Measurements from ENCODE around the gene AMFR.

AMFR gene

GRCh38 chr16:56314244-56314850 is 111.0 kb downstream of the AMFR start:
- in situ Hi-C loops (cut with MboI; ENCODE audit: low sequenced_read_pairs): no loop called here

- in situ Hi-C loops (cut with MboI; ENCODE audit: low sequenced_read_pairs): no loop called here
Observed at GRCh38 chr16:56312556-56312955, 112.8 kb downstream of the AMFR start.

DNA sequence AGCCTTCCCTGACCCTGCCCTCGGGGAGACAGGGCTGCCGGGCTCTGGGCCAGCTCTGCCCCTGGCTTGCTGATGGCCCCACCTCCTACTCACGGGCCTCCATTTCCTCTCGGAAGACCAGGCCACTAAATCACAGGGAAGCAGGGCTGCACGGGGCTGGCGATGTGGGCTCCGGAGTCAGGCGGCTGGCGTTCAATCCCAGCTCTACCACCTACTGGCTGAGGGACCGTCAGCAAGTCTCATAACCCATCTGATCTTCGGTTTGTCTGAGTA is 113.4 kb downstream of the AMFR start:
- in situ Hi-C loops (cut with MboI; ENCODE audit: low sequenced_read_pairs): no loop called here
